Tibial nerve (tissue), 4 donors: ENCODE results near the gene MUC5AC. TPM values are rescaled to one million over a fixed set of nuclear protein-coding genes. Genes with fewer than 3 reads are reported as not detected.
"Not testable (repeated sequence)": the region's sequence is repeated elsewhere in the genome, so short reads cannot be mapped to it uniquely, and the experiment has no call there.

Source experiments
- DNase-seq, 2 donors: peaks; one replicate each; pipeline ENCODE4 v3.0.0-alpha.2; 2019; ENCODE audit warnings: low spot score in 2 of 2
- H3K27ac ChIP-seq, 4 donors: fragments of 200-600 bp; sonication (generic) in 3 of 4; one replicate each; pipeline ENCODE4 v1.5.1; 2017 to 2019; ENCODE audit warnings: mild to moderate bottlenecking in 1 of 4
- H3K27me3 ChIP-seq, 2 donors: fragments of 200-600 bp; sonication (generic) in 1 of 2; one replicate each; pipeline versions ENCODE4 v1.5.1 to v1.6.0; 2017 to 2019
- H3K36me3 ChIP-seq, 3 donors: fragments of 200-600 bp; sonication (generic); one replicate each; pipeline ENCODE4 v1.5.1; 2018 to 2019
- H3K4me1 ChIP-seq, 4 donors: fragments of 200-600 bp; sonication (generic) in 3 of 4; one replicate each; pipeline ENCODE4 v1.5.1; 2017 to 2019
- H3K4me3 ChIP-seq, 4 donors: fragments of 200-600 bp; sonication (generic) in 3 of 4; one replicate each; pipeline ENCODE4 v1.5.1; 2017 to 2019; ENCODE audit warnings: mild to moderate bottlenecking in 1 of 4, moderate library complexity in 1 of 4
- H3K9me3 ChIP-seq, 4 donors: fragments of 200-600 bp; sonication (generic) in 3 of 4; one replicate each; pipeline ENCODE4 v1.5.1; 2017 to 2019
- CTCF ChIP-seq, 5 experiments: fragments of 200-600 bp in 3 of 5; fragments of 450-650 bp in 2 of 5; sonication (generic) in 3 of 5; IDR thresholded peaks; one replicate each; pipeline ENCODE4 v1.5.1; 2016 to 2019; ENCODE audit warnings: antibody characterized with exemption in 5 of 5, mild to moderate bottlenecking in 3 of 5, moderate library complexity in 2 of 5
- EP300 ChIP-seq, 2 donors: sonication (generic); formaldehyde crosslinking; IDR thresholded peaks; one replicate each; pipeline ENCODE4 v1.6.1; 2017; ENCODE audit warnings: antibody characterized with exemption in 2 of 2, mild to moderate bottlenecking in 1 of 2
- POLR2A ChIP-seq, 2 donors: fragments of 450-650 bp; IDR thresholded peaks; one replicate each; pipeline ENCODE4 v1.6.1; 2017; ENCODE audit warnings: antibody characterized with exemption in 2 of 2, mild to moderate bottlenecking in 2 of 2, moderate library complexity in 2 of 2
- WGBS, 2 donors: methylation state at CpG; one replicate each; pipeline ENCODE4 v1.1.5; 2018; 5-methylcytosine and 5-hydroxymethylcytosine counted together
- total RNA-seq, 4 donors: library from RNA; depleted of rRNA; stranded (reverse); fragments of >200 nt; gene quantifications; one replicate each; pipeline ENCODE4 v1.1.0, GENCODE V29; 2016

Gene MUC5AC
- total RNA-seq, 4 donors from 2014 or later, result not detected

DNA sequence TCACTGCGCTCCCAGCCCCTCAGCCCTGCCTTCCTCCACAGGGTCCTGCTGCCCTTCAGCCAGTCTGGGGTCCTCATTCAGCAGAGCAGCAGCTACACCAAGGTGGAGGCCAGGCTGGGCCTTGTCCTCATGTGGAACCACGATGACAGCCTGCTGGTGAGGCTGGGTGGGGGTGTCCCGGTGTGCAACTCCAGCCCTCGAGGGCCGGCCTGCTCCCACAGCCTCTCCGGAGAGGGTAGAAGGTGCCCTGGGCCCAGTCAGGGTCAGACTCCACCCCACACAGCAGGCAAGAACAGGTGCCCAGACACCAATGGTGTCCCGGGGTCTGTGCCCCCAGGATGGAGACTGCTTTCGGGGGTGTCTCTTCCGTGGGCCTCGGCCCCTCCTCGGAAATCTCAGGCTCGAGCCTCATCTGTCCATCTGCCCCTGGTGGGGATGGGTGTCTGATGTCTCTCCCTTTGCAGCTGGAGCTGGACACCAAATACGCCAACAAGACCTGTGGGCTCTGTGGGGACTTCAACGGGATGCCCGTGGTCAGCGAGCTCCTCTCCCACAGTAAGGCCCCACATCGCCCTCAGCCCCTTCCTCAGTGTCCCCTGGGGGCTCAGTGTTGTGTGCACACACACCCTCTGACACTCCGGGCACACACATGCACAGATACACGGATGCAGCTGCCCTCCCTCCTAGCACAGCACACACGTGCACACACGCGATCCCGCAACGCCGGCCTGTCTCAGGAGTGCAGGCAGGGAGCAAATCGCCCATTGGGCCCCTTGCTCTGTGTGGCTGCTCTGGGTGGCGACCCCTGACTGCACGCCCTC lies 4.9 kb downstream of the MUC5AC start:
- 78 to 86% methylated on average over 24 to 27 of the region's 28 CpGs for WGBS, 2 donors
- Histone ChIP-seq H3K27me3 (peaks cover 0 to 9% of the 10 kb centered on the region in 2 donors), H3K9me3 (no peaks in the 10 kb centered on the region), H3K27ac (no peak overlapping the region), H3K4me3 (no peak overlapping the region), H3K36me3 (no peaks in the 10 kb centered on the region), H3K4me1 (no peaks in the 10 kb centered on the region)
- DNase-seq, result no peak
- no peak for TF ChIP-seq POLR2A (IDR thresholded peaks at IDR 0.05)
- TF ChIP-seq CTCF (IDR thresholded peaks at IDR 0.05), result no peak
- TF ChIP-seq EP300 (IDR thresholded peaks at IDR 0.05), result no peak

DNA sequence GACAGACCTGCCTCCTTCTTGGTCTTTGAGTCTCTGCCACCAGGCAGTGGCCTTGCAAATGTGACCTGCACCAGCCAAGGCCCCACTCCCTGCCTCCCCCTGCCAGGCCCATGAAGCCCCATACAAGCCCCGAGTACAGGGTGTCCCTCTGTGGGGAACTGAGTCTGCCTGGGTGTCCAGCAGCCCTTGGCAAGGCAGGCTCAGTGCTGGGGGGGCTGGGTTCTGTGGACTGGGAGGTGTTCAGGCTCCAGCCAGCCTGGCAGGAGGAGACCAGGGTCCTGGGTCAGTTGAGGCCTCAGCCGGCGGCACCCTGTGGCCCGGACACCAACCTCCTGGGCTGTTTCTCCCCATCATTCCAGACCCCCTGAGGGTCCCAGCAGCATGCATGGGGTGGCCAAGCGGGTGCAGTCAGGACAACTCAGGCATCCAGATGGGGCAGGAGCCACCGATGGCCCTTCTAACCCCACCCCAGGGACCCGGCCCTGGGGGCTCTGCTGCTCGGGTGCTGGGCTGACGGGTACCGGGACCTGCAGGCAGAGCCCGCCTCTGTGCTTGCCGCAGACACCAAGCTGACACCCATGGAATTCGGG lies 5.7 kb downstream of the MUC5AC start:
- Histone ChIP-seq H3K27ac (no peak overlapping the region), H3K4me3 (no peak overlapping the region), H3K36me3 (no peaks in the 10 kb centered on the region), H3K4me1 (no peaks in the 10 kb centered on the region), H3K9me3 (peaks cover 0 to 2% (median 0%) of the 10 kb centered on the region in 4 donors), H3K27me3 (peaks cover 0 to 9% of the 10 kb centered on the region in 2 donors)
- no peak for TF ChIP-seq EP300 (IDR thresholded peaks at IDR 0.05)
- TF ChIP-seq POLR2A (IDR thresholded peaks at IDR 0.05), result no peak
- no peak for TF ChIP-seq CTCF (IDR thresholded peaks at IDR 0.05)
- WGBS, 2 donors, result 76 to 87% methylated on average over 4 of the region's 13 CpGs
- no peak for DNase-seq

DNA sequence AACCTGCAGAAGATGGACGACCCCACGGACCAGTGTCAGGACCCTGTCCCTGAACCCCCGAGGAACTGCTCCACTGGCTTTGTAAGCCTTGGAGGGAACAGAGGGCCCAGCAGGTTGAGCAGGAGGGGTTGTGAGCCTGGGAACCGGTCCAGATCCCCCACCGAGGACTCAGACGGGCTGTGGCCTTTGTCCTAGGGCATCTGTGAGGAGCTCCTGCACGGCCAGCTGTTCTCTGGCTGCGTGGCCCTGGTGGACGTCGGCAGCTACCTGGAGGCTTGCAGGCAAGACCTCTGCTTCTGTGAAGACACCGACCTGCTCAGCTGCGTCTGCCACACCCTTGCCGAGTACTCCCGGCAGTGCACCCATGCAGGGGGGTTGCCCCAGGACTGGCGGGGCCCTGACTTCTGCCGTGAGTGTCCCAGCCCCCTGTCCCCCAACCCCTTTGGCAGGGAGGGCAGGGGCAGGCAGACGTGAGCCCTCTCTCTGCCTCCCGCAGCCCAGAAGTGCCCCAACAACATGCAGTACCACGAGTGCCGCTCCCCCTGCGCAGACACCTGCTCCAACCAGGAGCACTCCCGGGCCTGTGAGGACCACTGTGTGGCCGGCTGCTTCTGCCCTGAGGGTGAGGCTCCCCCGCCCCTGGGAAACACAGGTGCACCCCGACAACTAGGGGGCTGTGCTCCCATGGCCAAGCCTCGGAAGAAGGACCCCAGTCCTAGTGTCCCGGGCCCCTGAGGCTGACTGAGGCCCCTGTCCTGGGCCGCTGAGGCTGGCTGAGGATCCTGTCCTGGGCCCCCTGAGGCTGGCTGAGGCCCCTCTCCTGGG lies 6.4 kb downstream of the MUC5AC start:
- Histone ChIP-seq H3K4me3 (no peak overlapping the region), H3K4me1 (no peaks in the 10 kb centered on the region), H3K36me3 (no peaks in the 10 kb centered on the region), H3K27me3 (peaks cover 0 to 9% of the 10 kb centered on the region in 2 donors), H3K27ac (no peak overlapping the region), H3K9me3 (peaks cover 0 to 10% (median 0%) of the 10 kb centered on the region in 4 donors)
- no peak for DNase-seq
- TF ChIP-seq POLR2A (IDR thresholded peaks at IDR 0.05) (no peak), EP300 (IDR thresholded peaks at IDR 0.05) (no peak), CTCF (IDR thresholded peaks at IDR 0.05) (no peak)
- WGBS, 2 donors, result 69 to 73% methylated on average over 15 to 16 of the region's 28 CpGs

GRCh38 chr11:1164779-1165255 lies 7.1 kb downstream of the MUC5AC start:
- H3K27me3 ChIP-seq, H3K4me1 ChIP-seq, H3K4me3 ChIP-seq, DNase-seq, H3K9me3 ChIP-seq, H3K27ac ChIP-seq, H3K36me3 ChIP-seq: not testable (repeated sequence)
- WGBS, 2 donors, result 44 to 63% methylated on average over 5 to 7 of the region's 10 CpGs

- WGBS, 2 donors, result 65 to 89% methylated on average over 1 to 10 of the region's 30 CpGs
- Histone ChIP-seq H3K27me3 (peaks cover 0 to 9% of the 10 kb centered on the region in 2 donors), H3K27ac (no peak overlapping the region), H3K4me1 (no peaks in the 10 kb centered on the region), H3K9me3 (peaks cover 0 to 10% (median 0%) of the 10 kb centered on the region in 4 donors), H3K4me3 (no peak overlapping the region), H3K36me3 (no peaks in the 10 kb centered on the region)
- DNase-seq, result no peak
- no peak for TF ChIP-seq CTCF (IDR thresholded peaks at IDR 0.05)
- TF ChIP-seq POLR2A (IDR thresholded peaks at IDR 0.05), result no peak
- no peak for TF ChIP-seq EP300 (IDR thresholded peaks at IDR 0.05)
These were observed 7.7 kb downstream of the MUC5AC start for GRCh38 chr11:1165256-1166041.
